IMR-90 (cell line): Measurements from ENCODE around the gene NAV1.

Source experiments
- CTCF ChIP-seq: conservative IDR thresholded peaks from 2 replicates; pipeline ENCODE4 v1.5.1; 2012; ENCODE audit warnings: mild to moderate bottlenecking, low read depth, low read length, improper control_type of control experiment
- FOS ChIP-seq: fragments of 150-350 bp; IDR thresholded peaks from 2 replicates; pipeline ENCODE4 v1.6.1; 2016; ENCODE audit warnings: low read depth, low read length
- MAZ ChIP-seq: IDR thresholded peaks from 2 replicates; pipeline ENCODE4 v1.6.1; 2012; ENCODE audit warnings: low read depth, mild to moderate bottlenecking, low read length, improper control_type of control experiment, moderate library complexity, borderline replicate concordance
- POLR2A ChIP-seq: IDR thresholded peaks from 2 replicates; pipeline ENCODE4 v1.6.1; 2012; ENCODE audit warnings: mild to moderate bottlenecking, low read depth, low read length
- RAD21 ChIP-seq: IDR thresholded peaks from 2 replicates; pipeline ENCODE4 v1.6.1; 2012; ENCODE audit warnings: low read length, improper control_type of control experiment
- TF ChIP-seq, protein P1 (sequence below): fragments of 150-350 bp; IDR thresholded peaks from 2 replicates; pipeline ENCODE4 v1.6.1; 2017; ENCODE audit warnings: mild to moderate bottlenecking, antibody characterized with exemption, low read length, low read depth

DNA sequence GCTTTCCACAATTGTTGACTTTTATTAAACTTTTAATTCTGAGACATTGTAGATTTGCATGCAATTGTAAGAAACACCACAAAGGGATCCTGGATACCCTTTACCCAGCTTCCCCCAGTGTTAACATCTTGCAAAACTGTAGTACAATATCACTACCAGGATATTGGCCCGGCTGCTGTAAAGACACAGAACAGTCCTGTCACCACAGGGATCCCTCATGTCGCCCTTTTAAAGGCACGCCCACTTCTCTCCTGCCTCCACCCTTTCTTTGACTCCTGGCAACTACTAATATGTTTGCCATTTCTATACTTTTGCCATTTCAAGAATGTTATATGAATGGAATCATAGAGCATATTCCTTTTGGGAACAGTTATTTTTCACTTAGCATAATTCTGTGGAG is 37.0 kb downstream of the NAV1 start:
- TF ChIP-seq CTCF (no peak), POLR2A (no peak), RAD21 (no peak), FOS (no peak), MAZ (no peak)
- TF ChIP-seq, protein P1, sequence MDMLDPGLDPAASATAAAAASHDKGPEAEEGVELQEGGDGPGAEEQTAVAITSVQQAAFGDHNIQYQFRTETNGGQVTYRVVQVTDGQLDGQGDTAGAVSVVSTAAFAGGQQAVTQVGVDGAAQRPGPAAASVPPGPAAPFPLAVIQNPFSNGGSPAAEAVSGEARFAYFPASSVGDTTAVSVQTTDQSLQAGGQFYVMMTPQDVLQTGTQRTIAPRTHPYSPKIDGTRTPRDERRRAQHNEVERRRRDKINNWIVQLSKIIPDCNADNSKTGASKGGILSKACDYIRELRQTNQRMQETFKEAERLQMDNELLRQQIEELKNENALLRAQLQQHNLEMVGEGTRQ: no peak
